RWPE2 (cell line): Measurements from ENCODE around the gene ARL17B.
"Not testable (repeated sequence)": the region's sequence is repeated elsewhere in the genome, so short reads cannot be mapped to it uniquely, and the experiment has no call there.

Experiments used
- ATAC-seq: fragments of 200-7000 bp; cut with Tn5 transposase; 3 replicates; pipeline ENCODE4 v1.9.1; 2021; ENCODE audit warnings: low read depth
- DNase-seq: peaks from one replicate; pipeline ENCODE4 v3.0.0-alpha.2; 2020; ENCODE audit warnings: low spot score
- H3K27ac ChIP-seq: fragments of 450-650 bp; 2 replicates; pipeline ENCODE4 v1.5.1; 2017; ENCODE audit warnings: mild to moderate bottlenecking; ENCODE audit not compliant: poor library complexity, severe bottlenecking
- H3K27me3 ChIP-seq: fragments of 250-450 bp; sonication (Bioruptor Pico); 2 replicates; pipeline ENCODE4 v1.5.1; 2021; ENCODE audit warnings: mild to moderate bottlenecking, moderate library complexity; ENCODE audit not compliant: insufficient read depth, poor library complexity, severe bottlenecking
- H3K36me3 ChIP-seq: fragments of 250-450 bp; sonication (Bioruptor Pico); 2 replicates; pipeline ENCODE4 v1.5.1; 2020; ENCODE audit warnings: low read depth, mild to moderate bottlenecking, moderate library complexity
- H3K4me1 ChIP-seq: fragments of 250-450 bp; sonication (Bioruptor Pico); 2 replicates; pipeline ENCODE4 v1.5.1; 2021; ENCODE audit warnings: mild to moderate bottlenecking, moderate library complexity; ENCODE audit not compliant: insufficient read depth, poor library complexity, severe bottlenecking
- H3K4me3 ChIP-seq: fragments of 250-450 bp; sonication (Bioruptor Pico); 2 replicates; pipeline ENCODE4 v1.5.1; 2021; ENCODE audit warnings: mild to moderate bottlenecking, moderate library complexity; ENCODE audit not compliant: severe bottlenecking
- H3K9me3 ChIP-seq: fragments of 250-450 bp; sonication (Bioruptor Pico); 2 replicates; pipeline ENCODE4 v1.5.1; 2021; ENCODE audit warnings: mild to moderate bottlenecking, moderate library complexity; ENCODE audit not compliant: severe bottlenecking

ARL17B gene

GRCh38 chr17:46372236-46373229 lies 11.0 kb upstream of the ARL17B start:
- H3K27ac ChIP-seq, H3K36me3 ChIP-seq, DNase-seq, H3K27me3 ChIP-seq, H3K9me3 ChIP-seq, H3K4me3 ChIP-seq, H3K4me1 ChIP-seq: not testable (repeated sequence)
- peak; percentile 91 for ATAC-seq

GRCh38 chr17:46367520-46367919 lies 6.0 kb upstream of the ARL17B start:
- H3K4me1 ChIP-seq, H3K4me3 ChIP-seq, H3K36me3 ChIP-seq, DNase-seq, H3K27ac ChIP-seq, H3K9me3 ChIP-seq, ATAC-seq, H3K27me3 ChIP-seq: not testable (repeated sequence)

GRCh38 chr17:46361145-46361735 lies 326 bp downstream of the ARL17B start:
- not testable (repeated sequence) for H3K9me3 ChIP-seq, H3K27me3 ChIP-seq, H3K4me1 ChIP-seq, DNase-seq, H3K27ac ChIP-seq, H3K36me3 ChIP-seq, H3K4me3 ChIP-seq
- ATAC-seq = peak; percentile 44

- H3K9me3 ChIP-seq, H3K36me3 ChIP-seq, H3K27ac ChIP-seq, H3K4me1 ChIP-seq, H3K27me3 ChIP-seq, DNase-seq, ATAC-seq, H3K4me3 ChIP-seq: not testable (repeated sequence)
These were observed 7.7 kb downstream of the ARL17B start for GRCh38 chr17:46353856-46354255.

GRCh38 chr17:46349060-46349459 lies 12.5 kb downstream of the ARL17B start:
- not testable (repeated sequence) for H3K9me3 ChIP-seq, H3K4me3 ChIP-seq, H3K27ac ChIP-seq, DNase-seq, H3K36me3 ChIP-seq, ATAC-seq, H3K4me1 ChIP-seq, H3K27me3 ChIP-seq

GRCh38 chr17:46348345-46348744 lies 13.2 kb downstream of the ARL17B start:
- not testable (repeated sequence) for H3K27me3 ChIP-seq, DNase-seq, H3K27ac ChIP-seq, H3K9me3 ChIP-seq, H3K4me3 ChIP-seq, H3K36me3 ChIP-seq, ATAC-seq, H3K4me1 ChIP-seq

- not testable (repeated sequence) for DNase-seq, H3K4me1 ChIP-seq, ATAC-seq, H3K27me3 ChIP-seq, H3K36me3 ChIP-seq, H3K4me3 ChIP-seq, H3K9me3 ChIP-seq, H3K27ac ChIP-seq
These were observed 19.4 kb downstream of the ARL17B start for GRCh38 chr17:46342131-46342530.

- H3K36me3 ChIP-seq, ATAC-seq, H3K9me3 ChIP-seq, H3K4me1 ChIP-seq, DNase-seq, H3K27me3 ChIP-seq, H3K27ac ChIP-seq, H3K4me3 ChIP-seq: not testable (repeated sequence)
These were observed 20.3 kb downstream of the ARL17B start for GRCh38 chr17:46341220-46341619.

GRCh38 chr17:46294831-46295230 lies 66.7 kb downstream of the ARL17B start, which contains the start of gene LRRC37A:
LRRC37A (plus strand) TSS chr17:46295131; CDS start chr17:46295134, 3 bp downstream.
- not testable (repeated sequence) for DNase-seq, H3K27me3 ChIP-seq, H3K4me1 ChIP-seq, H3K9me3 ChIP-seq, H3K36me3 ChIP-seq, H3K4me3 ChIP-seq, ATAC-seq, H3K27ac ChIP-seq

- not testable (repeated sequence) for H3K4me1 ChIP-seq, H3K4me3 ChIP-seq, H3K9me3 ChIP-seq, H3K27ac ChIP-seq, H3K27me3 ChIP-seq, ATAC-seq, DNase-seq, H3K36me3 ChIP-seq
These were observed 69.9 kb downstream of the ARL17B start for GRCh38 chr17:46291618-46292017.

GRCh38 chr17:46290906-46291546 lies 70.5 kb downstream of the ARL17B start:
- H3K36me3 ChIP-seq, H3K9me3 ChIP-seq, H3K4me3 ChIP-seq, DNase-seq, ATAC-seq, H3K27me3 ChIP-seq, H3K27ac ChIP-seq, H3K4me1 ChIP-seq: not testable (repeated sequence)
